ENCODE results near the gene ZNF213.

Gene ZNF213

DNA sequence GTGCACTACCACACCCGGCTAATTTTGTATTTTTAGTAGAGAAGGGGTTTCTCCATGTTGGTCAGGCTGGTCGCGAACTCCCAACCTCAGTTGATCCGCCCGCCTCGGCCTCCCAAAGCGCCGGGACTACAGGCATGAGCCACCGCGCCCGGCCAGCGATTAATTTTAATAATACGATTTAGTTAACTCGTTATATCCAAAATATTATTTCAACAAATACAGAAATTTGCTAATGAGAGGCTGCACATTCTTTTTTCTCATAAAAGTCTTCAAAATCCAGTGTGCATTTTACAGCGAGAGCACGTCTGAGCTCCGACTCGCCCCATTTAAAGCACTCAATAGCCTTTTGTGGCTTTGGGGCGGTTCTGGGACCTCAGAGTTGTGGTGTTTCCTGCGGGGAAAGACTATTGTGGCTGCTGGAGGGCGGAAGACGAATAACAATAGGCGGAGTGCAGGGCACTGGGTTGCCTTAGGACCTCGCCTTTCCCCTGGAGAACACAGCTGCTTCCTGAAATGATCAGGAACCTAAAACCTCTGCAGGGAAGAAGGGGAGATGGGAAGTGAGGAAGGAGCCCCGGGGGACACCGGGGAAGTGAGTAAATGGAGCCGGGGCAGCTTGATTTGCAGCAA, 32.9 kb upstream of the ZNF213 start:
- peak; percentile 21 for DNase-seq

DNA sequence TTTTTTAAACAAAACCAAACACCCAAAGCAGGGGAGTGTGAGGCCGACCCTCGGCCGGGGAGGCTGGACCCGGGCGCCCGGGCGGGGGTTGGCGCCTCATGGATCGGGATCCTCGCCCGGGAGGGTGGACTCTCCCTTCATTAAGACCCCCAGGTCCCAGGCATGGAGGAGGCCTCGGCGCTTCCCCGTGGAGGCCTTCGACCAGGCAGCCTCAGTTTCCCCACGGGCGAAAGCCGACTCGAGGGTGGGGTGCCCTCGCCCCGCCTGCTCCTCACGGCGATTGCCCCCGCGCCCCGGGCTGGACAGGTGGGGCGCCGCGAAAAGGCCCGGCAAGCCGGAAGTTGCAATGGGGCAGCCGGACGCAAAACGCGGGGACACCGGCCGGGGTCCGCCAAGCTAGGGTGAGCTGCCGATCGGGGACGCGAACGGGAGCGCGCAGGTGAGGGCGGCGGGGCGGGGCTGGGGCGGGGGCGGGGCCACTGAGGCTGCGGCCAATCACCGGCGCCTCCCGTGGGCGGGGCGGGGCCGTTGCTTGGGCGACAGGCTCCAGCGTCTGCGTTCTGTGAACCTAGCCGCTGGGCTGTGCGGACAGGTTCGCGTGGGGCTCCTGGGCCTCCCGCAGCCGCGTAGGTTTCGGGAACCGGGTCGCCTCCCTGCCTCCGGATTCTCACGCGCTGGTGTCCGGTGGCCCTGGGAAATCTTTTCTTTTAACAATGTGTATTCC, 28.5 kb upstream of the ZNF213 start:
- peak; percentile 62 for DNase-seq

DNA sequence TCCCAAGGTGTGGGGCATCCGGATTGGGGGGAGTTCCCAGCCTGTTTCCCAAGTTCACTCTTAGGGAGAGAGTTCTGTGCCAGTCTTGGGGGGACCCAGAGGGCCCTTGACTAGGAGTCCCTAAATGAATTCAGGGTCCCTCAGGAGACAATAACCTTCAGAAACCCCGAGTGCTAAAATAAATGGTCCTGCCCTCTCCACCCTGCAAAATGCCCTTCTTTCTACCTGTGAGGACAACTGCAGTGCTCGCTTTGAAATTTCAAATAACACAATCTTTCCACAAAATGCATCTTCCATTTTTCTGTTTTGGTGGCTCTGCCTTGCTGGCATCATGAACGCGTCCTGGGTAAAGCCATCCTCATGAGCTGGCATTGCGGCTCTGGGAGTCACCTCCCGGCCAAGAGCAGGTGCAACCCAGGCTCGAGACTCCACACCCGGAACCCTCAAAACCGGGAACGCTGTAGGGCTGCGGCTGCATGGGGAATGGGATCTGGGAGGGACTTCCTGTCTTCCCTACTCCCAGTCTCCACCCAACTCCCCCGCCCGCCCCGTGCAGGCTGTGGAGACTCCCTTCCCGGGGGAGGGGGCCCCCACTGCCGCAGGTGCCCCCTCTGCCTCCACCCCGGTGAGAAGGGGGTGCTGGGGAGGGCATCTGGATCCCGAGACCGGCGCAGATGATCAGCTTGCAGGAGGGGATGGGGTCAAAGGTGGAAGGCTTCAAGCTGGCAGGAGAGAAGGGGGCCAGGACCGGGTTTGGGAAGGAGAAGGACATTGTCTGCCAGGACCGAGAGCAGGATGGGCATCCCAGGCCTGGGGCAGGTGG, 22.6 kb upstream of the ZNF213 start, which contains the start of gene ZNF205:
TSS of gene ZNF205 (plus strand) at position 529 of the 823 bp plus-strand sequence. CDS start 845 bp downstream, outside the sequence.
- peak; percentile 74 for DNase-seq

DNA sequence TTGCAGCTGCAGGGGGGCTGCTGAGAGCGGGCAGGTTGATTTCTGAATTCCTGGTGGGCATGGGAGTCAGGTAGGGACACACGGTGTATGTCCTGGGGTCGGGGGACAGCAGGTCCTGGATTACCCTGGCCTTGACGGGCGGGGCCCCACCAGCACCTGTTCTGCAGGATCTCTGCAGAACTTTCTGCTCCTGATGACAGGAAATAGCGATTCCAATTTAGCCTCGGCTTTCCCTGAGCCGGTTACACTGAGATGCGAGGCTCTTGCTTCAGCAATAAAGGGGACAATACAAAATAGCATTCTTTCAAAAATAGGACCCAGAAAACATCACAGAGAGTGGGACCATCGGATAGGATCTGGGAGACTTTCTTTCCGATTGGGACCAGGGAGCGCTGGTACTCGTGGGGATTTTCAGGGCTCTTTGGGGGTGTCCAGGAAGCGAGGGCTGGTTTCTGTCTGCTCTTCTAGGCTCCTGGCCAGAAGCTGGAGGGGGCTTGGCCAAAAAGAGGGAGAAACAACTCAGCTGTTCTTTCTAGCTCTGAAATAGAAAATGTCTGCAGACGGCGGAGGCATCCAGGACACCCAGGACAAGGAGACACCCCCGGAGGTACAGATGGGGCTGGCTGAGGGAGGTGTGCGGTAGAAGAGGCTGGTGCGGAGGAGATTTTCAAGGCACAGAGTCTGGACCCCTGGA, 21.8 kb upstream of the ZNF213 start:
- DNase-seq: no peak

DNA sequence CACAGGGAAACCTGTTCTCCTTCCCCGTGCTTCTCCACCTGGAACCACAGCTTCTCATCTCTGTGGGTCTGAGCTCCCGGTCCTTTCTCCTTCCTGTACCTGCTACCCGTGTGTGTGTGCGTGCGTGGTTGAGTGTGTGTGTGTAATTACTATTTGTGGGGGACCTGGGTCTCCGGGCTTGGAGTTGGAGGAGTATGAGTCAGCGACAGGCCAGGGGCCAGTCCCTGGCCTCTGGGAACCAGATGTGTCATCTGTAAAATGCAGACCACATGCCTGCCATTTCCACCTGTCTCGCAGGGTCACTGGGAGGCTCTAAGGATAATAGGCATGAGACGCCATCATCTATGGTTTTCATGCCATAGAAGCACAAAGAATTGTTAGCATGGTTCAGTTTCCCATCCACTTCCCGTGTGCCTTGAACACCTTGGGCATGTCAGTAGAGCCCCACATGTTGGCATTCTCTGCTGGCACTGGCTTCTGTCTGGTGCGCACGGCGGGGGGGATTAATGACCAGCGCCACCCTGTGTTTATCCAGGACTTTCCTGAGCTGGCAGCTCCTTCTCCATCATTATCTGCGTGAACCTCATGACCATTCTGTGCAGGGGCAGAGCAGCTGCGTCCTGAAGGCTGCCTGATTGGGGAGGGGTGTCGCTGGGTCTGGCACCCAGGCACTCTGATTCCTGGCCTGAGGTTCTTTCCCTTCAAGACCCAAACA, 20.9 kb upstream of the ZNF213 start:
- no peak for DNase-seq

DNA sequence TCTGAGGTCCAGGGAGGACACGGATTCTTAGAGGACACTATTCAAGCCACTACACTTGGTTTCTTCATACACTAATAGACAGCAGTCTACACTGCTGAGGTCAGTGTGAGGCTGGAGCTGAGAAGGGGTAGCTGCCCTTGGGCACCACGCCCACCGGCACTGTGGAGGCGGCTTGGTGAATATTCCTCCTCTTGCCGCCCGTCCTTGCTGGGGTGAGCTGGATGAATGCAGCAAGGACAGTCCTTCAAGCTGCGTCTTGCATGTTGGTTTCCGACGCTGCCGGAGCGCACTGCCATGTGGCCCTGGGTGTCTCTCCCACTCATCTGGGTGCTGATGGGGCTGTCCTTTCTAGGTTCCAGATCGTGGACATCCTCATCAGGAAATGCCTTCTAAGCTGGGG, 19.8 kb upstream of the ZNF213 start:
- DNase-seq: no peak

DNA sequence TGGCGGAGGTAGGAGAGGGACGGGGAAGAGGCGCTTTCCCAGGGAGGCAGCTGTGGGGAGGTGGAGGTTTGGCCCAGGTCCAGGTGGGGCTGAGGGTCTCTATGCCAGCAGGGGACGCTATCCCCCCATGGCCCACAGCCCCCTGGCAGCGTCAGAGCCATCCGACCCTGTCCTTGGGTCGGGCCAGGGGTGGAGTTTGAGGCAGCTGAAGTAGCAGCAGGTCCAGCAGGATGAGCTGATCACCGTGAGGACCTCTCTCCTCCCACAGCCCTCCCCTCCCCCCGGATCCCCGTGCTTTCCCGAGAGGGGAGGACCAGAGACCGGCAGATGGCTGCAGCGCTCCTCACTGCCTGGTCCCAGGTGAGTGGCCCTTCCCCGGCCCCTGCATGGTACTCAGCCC, 19.3 kb upstream of the ZNF213 start:
- DNase-seq: no peak

DNA sequence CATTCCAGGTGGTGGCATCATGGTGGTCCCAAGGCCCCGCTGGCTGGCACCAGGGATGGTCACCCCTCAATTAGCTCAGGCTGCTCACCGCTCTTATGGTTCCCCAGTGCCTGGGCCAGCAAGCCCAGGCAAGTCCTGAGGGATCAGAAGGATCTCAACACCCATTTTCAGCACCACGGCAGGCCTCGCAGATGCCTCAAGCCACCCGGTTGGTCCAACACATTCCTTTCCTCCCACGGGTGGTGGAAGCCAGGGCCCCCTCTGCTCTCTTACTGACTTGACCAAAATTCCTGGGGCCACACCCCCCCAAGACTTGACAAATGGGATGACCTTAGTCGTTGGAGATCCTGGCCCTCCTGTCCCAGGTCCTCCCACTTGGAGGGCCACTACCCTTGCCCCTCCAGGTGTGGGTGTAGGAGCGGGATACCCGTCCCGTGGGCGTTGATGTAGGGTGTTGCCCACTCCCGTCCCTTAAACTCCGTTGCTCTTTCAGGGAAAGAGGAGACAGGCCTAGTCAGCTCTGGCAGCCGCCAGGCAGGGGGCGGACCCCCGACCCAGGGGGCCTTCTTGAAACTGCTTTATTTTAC, 16.5 kb upstream of the ZNF213 start:
- DNase-seq: no peak

DNA sequence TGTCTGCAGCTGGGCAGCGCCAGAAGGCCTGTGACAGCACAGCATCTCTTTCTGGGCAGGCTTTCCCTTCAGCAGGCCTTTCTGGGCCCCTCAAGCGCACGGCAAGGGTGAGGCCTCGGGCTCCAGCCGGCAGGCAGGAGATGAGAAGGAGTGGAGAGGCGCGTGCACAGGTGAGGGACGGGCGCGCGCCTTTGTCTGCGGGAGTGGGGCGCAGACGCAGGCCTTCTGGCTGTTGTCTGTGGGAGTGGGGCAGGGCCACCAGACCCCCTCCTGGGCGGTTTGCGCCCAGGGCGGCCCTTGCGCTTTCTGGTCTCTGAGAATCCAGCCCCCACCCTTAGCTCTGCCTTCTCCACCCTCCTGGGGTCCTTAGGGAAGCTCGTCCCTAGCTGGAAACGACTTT, 16.0 kb upstream of the ZNF213 start:
- no peak for DNase-seq

DNA sequence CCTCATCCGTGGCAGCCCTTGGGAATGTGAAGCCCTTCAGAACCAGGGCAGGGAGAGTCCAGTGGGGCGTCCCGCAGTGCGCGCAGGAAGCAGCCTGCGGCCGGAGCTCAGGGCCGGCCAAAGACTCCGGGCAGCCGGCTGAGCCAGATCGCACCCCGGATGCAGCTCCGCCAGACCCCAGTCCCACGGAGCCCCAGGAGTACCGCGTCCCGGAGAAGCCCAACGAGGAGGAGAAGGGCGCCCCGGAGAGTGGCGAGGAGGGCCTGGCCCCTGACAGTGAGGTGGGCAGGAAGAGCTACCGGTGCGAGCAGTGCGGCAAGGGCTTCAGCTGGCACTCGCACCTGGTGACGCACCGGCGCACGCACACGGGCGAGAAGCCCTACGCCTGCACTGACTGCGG, 15.5 kb upstream of the ZNF213 start:
- no peak for DNase-seq

DNA sequence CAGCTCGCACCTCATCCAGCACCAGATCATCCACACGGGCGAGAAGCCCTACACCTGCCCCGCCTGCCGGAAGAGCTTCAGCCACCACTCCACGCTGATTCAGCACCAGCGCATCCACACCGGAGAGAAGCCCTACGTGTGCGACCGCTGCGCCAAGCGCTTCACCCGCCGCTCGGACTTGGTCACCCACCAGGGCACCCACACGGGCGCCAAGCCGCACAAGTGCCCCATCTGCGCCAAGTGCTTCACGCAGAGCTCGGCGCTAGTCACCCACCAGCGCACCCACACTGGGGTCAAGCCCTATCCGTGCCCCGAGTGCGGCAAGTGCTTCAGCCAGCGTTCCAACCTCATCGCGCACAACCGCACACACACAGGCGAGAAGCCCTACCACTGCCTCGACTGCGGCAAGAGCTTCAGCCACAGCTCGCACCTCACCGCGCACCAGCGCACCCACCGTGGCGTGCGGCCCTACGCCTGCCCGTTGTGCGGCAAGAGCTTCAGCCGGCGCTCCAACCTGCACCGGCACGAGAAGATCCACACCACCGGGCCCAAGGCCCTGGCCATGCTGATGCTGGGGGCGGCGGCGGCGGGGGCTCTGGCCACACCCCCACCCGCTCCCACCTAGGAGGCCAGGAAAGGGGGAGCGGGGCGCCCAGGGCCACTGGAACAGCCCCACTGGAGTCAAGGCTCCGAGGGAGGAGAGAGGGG, 15.0 kb upstream of the ZNF213 start:
- no peak for DNase-seq

DNA sequence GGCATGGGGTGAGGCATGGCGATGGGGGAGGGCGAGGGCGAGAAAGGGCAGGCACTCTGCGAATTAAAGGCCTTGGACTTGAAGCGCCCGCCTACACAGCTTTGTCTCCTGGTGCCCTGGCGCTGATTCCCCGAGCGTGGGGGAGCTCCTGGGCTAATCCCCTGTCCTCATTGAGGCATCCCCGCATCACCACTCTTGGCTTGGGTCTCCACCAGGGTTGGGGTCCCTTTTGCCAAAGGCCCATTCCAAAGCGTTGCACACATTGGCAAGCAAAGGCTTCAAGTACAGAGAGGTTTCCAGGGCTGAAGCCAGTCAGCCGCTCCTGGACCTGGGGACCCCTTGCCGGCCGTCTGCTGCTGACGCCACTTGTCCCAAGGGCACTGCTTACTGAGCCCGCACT, 14.4 kb upstream of the ZNF213 start:
- no peak for DNase-seq

DNA sequence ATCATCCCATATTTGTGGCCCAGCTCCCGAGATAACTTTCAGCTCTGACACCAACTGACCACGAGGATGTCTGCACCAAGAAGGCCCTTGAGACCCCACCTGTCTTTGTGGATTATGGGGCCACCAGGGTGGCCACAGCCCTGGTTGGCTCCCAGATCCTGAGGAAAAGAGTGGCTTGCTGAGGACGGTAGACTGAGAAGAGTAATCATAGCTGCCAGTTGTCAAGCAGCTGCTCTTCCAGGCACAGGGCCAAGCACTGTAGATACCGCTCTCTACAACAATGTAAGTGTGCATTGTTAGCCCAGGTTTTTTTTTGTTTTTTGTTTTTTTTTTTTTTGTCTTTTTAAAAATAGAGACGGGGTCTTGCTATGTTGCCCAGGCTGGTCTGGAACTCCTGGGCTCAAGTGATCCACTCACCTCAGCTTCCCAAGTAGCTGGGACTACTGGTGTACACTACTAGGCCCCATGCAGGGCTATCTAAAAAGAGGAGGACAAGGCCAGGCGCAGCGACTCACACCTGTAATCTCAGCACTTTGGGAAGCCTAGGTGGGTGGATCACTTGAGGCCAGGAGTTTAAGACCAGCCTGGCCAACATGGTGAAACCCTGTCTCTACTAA, 12.9 kb upstream of the ZNF213 start:
- DNase-seq: no peak

DNA sequence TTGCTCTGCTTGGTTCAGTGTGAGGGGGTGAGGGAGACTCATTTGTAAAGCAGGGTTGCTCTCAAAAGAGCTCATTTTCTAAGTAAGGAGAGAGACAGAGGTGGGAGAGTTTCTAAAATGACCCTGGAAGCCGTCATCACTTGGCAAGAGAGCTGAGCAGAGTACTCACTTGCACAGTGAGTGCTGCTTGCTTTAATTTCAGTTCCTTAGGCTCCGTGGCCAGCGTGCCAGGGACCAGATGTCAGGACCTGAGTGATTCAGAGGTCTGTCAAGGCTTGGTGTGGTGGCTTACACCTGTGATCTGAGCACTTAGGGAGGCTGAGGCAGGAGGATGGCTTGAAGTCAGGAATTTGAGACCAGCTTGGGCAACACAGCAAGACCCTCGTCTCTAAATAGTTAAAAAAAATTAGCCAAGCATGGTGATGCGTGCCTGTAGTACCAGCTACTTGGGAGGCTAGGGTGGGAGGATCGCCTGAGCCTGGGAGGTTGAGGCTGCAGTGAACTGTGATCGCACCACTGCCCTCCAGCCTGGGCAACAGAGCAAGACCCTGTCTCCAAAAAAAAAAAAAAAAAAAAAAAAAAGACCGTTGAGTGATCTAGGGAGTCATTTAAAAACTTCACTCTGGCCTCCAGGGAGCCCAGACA, 11.8 kb upstream of the ZNF213 start:
- DNase-seq: no peak

DNA sequence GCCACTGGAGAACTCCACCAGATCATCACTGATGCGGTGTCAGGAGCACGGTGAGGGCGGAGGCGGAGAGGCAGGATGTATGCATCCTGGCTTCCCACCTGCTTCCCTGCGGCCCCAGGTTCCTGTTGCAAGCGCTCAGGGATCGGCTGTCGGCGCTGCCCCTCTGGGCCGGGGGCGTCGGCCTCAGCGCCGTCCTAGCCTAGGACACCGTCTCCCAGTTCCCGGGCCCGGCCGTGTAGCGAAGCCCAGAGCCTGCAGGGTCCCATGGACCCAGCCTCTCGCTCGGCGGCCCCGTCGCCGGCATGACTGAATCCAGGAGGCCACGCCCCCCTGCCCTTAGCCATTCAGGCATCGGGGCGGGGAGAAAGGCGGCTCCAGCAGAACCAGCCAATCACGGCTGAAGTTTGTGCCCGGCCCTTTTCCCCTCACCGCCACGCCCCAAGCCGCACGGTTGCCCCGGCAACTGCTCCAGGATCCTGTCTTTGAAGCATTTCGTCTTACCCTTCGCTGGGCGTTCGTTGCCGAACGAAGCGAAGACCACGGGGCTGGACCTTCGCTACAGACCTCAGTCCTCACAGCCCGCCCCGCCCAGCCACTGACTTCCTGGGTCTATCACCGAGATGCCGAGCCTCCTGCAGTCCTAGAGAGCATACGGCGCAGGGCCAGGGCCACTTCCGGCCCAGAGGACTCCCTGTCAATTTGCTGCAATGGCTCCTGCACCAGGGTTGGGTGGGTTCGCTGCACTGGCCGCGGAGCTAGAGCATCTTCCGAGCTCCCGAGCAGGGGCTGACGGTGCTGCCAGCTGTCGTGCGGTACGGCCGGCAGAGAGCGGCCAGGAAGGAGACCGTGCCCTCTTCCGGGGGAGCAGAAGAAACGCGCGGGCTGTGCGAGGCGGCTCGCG, 10.6 kb upstream of the ZNF213 start:
- DNase-seq: peak; percentile 94

DNA sequence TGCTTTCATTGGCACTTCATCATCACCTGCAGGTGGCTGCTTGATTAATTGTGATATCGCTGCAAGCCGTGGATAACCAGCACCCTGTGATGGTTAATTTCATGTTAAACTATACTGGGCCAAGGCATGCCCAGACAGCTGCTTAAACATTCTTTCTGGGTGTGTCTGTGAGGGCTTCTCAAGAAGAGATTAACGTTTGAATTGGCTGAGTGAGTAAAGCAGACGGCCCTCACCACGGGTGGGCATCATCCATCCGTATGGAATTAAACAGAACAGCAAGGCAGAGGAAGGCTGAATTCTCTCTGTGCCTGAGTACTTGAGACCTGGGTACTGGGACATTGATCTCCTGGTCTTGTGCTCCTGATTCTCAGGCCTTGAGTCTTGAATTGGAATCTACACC, 7.1 kb upstream of the ZNF213 start:
- DNase-seq: no peak

DNA sequence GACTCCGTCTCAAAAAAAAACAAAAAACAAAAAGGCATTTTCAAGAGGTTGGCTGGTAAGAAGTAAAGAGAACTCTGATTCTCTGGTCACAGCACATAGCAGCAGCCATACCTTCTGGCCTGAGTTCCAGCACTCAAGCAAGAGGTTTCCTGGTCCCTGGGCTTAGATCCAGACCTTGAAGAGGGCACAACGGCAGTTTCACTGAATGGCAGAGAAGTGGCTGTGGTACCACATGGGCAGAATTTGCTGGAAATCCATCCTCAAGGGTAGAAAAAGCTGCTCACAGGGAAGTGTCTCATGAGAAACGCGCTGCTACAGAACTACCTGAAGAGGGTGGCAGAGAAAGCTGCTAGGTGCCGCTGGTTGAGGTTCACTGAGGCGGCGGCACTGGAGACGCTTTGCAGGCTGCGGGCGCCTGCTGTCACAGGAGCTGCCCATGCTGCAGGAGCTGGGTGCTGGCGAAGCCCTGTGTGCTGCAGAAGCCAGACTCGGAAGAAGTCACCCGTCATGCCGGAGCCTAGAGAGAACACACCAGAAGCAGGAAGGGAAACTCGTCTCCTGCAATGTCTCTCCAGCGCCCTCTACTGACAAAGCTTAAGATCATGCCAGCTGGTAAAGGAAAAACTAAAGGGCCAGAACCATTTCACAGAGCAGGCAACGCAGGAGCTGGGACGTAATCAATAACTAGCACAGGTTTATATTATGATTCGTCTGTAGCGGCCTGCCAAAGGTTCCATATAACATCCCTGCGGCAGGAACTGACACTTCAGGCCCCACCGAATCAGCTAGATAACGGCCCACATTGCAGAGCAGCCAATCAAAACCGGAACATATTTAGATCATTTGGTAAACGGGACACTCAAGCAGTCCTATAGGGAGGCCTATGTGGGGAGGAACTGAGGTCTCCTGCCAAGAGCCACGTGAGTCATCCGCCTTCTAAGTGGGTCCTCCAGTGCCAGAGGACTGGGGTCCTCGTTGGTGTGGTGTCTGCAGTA, 5.4 kb upstream of the ZNF213 start:
- peak; percentile 68 for DNase-seq

DNA sequence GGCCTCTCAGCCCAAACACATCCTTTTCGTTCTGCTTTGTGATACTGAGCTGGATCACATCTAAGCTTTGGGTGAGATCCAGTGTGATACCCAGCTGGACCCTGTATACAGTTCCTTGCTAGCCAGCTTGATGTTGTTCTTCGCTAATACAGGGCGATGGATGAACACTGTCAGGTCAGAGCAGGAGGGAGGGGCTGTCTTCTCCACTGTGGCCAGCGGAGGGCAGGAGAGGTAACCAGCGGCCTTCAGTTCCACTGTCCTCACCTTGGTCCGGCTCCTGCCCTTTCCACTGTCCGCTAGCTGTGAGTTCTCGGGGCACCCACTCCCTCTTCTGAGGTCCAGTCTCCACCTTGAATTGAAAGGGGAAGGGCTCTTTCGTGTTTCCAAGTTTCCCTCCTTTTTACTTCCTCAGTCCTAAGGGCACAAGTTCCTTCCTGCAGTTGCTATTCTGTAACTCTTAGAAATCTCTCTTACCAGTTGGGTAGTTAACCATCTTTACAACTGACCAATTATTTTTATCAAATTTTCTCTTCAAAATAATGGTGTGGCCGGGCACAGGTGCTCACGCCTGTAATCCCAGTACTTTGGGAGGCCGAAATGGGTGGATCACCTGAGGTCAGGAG, 3.0 kb upstream of the ZNF213 start:
- DNase-seq: no peak

Data from DMS79 (cell line).